HCT116 (cell line): ENCODE results near the gene PIMREG. TPM values are rescaled to one million over a fixed set of nuclear protein-coding genes. Genes with fewer than 3 reads are reported as not detected.

Experiments used
- ATAC-seq: fragments of 200-7000 bp; cut with Tn5 transposase; 2 replicates; pipeline ENCODE4 v1.9.1; 2020; ENCODE audit warnings: mild to moderate bottlenecking, moderate library complexity
- BruUV-seq: library from RNA; stranded (reverse); fragments of 400-500 nt; replicated peaks from 2 replicates; lab custom pipeline; 2021; lab: Mats Ljungman, UMichigan
- CTCF ChIA-PET: fragments of 300-600 bp; sonication (Branson Sonifier 250); formaldehyde crosslinking; loops from one replicate; lab custom pipeline; 2021; ENCODE audit warnings: antibody characterized with exemption; lab: Charles Lee
- POLR2A ChIA-PET: fragments of 300-600, 350-600 bp; sonication (Branson Sonifier 250); formaldehyde crosslinking; loops from one replicate; lab custom pipeline; 2021; ENCODE audit warnings: antibody characterized with exemption; lab: Charles Lee
- RAD21 ChIA-PET, 2 experiments: fragments of 300-600 bp; sonication (Branson Sonifier 250); formaldehyde crosslinking; loops; one replicate each; lab custom pipeline; 2023; ENCODE audit warnings: low total read pairs in 2 of 2; ENCODE audit not compliant: uncharacterized antibody in 2 of 2, unreplicated experiment in 2 of 2, low non-redundant PET in 1 of 2; lab: Charles Lee
- DNase-seq: peaks from one replicate; pipeline ENCODE4 v3.0.0-alpha.2; 2010; ENCODE audit warnings: low read depth, low spot score
- H2AFZ ChIP-seq: fragments of 200-600 bp; shearing (Covaris generic), sonication (generic); 2 replicates; pipeline ENCODE4 v1.6.1; 2017; ENCODE audit warnings: low read depth, mixed run types, mixed read lengths, antibody characterized with exemption, low read length; ENCODE audit not compliant: poor library complexity, severe bottlenecking
- H3K27ac ChIP-seq: 2 replicates; pipeline ENCODE4 v1.5.1; 2012; ENCODE audit warnings: low read depth, low read length
- H3K27me3 ChIP-seq: fragments of 200-600 bp; sonication (generic); 2 replicates; pipeline ENCODE4 v1.6.1; 2016; ENCODE audit warnings: mixed run types, low read length, mixed read lengths; ENCODE audit not compliant: insufficient read depth
- H3K36me3 ChIP-seq, 2 experiments: fragments of 200-500 bp in 1 of 2; fragments of 200-600 bp in 1 of 2; sonication (Bioruptor generic) in 1 of 2; sonication (generic) in 1 of 2; 2 replicates each; pipeline versions ENCODE4 v1.5.1 to v1.6.1; 2014 to 2016; ENCODE audit warnings: low read length in 2 of 2, inconsistent platforms in 1 of 2, mixed read lengths in 1 of 2, mixed run types in 1 of 2; ENCODE audit not compliant: insufficient read depth in 2 of 2, control insufficient read depth in 1 of 2
- H3K4me1 ChIP-seq, 2 experiments: fragments of 200-600 bp in 1 of 2; sonication (generic) in 1 of 2; 2 replicates each; pipeline versions ENCODE4 v1.5.1 to v1.6.1; 2012 to 2017; ENCODE audit warnings: low read length in 2 of 2, inconsistent platforms in 1 of 2, mild to moderate bottlenecking in 1 of 2, mixed read lengths in 1 of 2, mixed run types in 1 of 2, moderate library complexity in 1 of 2; ENCODE audit not compliant: insufficient read depth in 2 of 2, control insufficient read depth in 1 of 2
- H3K4me2 ChIP-seq: fragments of 200-600 bp; sonication (generic); 2 replicates; pipeline ENCODE4 v1.6.1; 2017; ENCODE audit warnings: mixed run types, low read length, mixed read lengths
- H3K4me3 ChIP-seq, 2 experiments: fragments of 200-600 bp in 1 of 2; sonication (generic) in 1 of 2; replicated peaks in 1 of 2; 2 replicates each; pipeline ENCODE4 v1.5.1; 2011 to 2016; ENCODE audit warnings: low read length in 2 of 2, control low read depth in 1 of 2, low read depth in 1 of 2, mild to moderate bottlenecking in 1 of 2, mixed read lengths in 1 of 2, mixed run types in 1 of 2
- H3K79me2 ChIP-seq: fragments of 200-600 bp; sonication (generic); 2 replicates; pipeline ENCODE4 v1.6.1; 2017; ENCODE audit warnings: mild to moderate bottlenecking, mixed run types, low read length, moderate library complexity, mixed read lengths; ENCODE audit not compliant: insufficient read depth
- H3K9ac ChIP-seq: fragments of 200-600 bp; sonication (generic); 2 replicates; pipeline ENCODE4 v1.6.1; 2016; ENCODE audit warnings: low read length, mixed read lengths
- H3K9me2 ChIP-seq: fragments of 200-600 bp; sonication (generic), shearing (Covaris generic); 2 replicates; pipeline ENCODE4 v1.6.1; 2017; ENCODE audit warnings: mixed run types, mild to moderate bottlenecking, moderate library complexity; ENCODE audit not compliant: insufficient read depth
- H3K9me3 ChIP-seq, 2 experiments: fragments of 200-500 bp in 1 of 2; fragments of 200-600 bp in 1 of 2; sonication (Bioruptor generic) in 1 of 2; sonication (generic) in 1 of 2; 2 replicates each; pipeline ENCODE4 v1.6.1; 2014 to 2017; ENCODE audit warnings: low read length in 2 of 2, mixed read lengths in 2 of 2, inconsistent platforms in 1 of 2, low read depth in 1 of 2, mild to moderate bottlenecking in 1 of 2, mixed run types in 1 of 2, moderate library complexity in 1 of 2; ENCODE audit not compliant: control insufficient read depth in 1 of 2, insufficient read depth in 1 of 2
- H4K20me1 ChIP-seq: fragments of 200-600 bp; sonication (generic), shearing (Covaris generic); 2 replicates; pipeline ENCODE4 v1.6.1; 2017; ENCODE audit warnings: mixed run types, mild to moderate bottlenecking, moderate library complexity; ENCODE audit not compliant: insufficient read depth
- EZH2 ChIP-seq: fragments of 200-600 bp; sonication (generic); IDR thresholded peaks from 2 replicates; pipeline ENCODE4 v1.6.1; 2017; ENCODE audit warnings: antibody characterized with exemption, mixed run types
- EZH2phosphoT487 ChIP-seq: fragments of 200-600 bp; IDR thresholded peaks from 2 replicates; pipeline ENCODE4 v1.6.1; 2018; ENCODE audit warnings: antibody characterized with exemption, borderline replicate concordance
- FOSL1 ChIP-seq: IDR thresholded peaks from 2 replicates; pipeline ENCODE4 v1.6.1; 2012; ENCODE audit warnings: low read depth
- JUND ChIP-seq: IDR thresholded peaks from 2 replicates; pipeline ENCODE4 v1.6.1; 2012
- POLR2A ChIP-seq: IDR thresholded peaks from 2 replicates; pipeline ENCODE4 v1.7.0; 2011; ENCODE audit warnings: borderline replicate concordance; ENCODE audit not compliant: insufficient read depth, insufficient read length; ENCODE audit errors: extremely low read depth
- POLR2AphosphoS5 ChIP-seq: IDR thresholded peaks from 2 replicates; pipeline ENCODE4 v1.6.1; 2011; ENCODE audit warnings: mild to moderate bottlenecking, low read depth, low read length, moderate library complexity
- RAD21 ChIP-seq: IDR thresholded peaks from 2 replicates; pipeline ENCODE4 v1.6.1; 2012; ENCODE audit warnings: low read depth, mild to moderate bottlenecking
- SIN3A ChIP-seq: IDR thresholded peaks from 2 replicates; pipeline ENCODE4 v1.6.1; 2012; ENCODE audit warnings: low read depth
- TCF7L2 ChIP-seq: IDR thresholded peaks from 2 replicates; pipeline ENCODE4 v1.7.0; 2011; ENCODE audit warnings: borderline replicate concordance, inconsistent platforms; ENCODE audit not compliant: insufficient read depth, insufficient read length; ENCODE audit errors: extremely low read depth
- ZNF274 ChIP-seq: fragments of 200-500 bp; sonication (Bioruptor generic); IDR thresholded peaks from 2 replicates; pipeline ENCODE4 v1.6.1; 2014; ENCODE audit warnings: mild to moderate bottlenecking, low read depth, low read length, inconsistent platforms
- intact Hi-C: fragments of 100-400 bp; cut with micrococcal nuclease; formaldehyde crosslinking; loops from 2 replicates; pipeline ENCODE4 v1.10.0; 2022
- total RNA-seq: library from RNA; stranded (reverse); gene quantifications from one replicate; pipeline ENCODE4 v1.2.1, GENCODE V29; 2021; ENCODE audit not compliant: unreplicated experiment
- TF ChIP-seq, protein P1 (sequence below): IDR thresholded peaks from 2 replicates; pipeline ENCODE4 v1.6.1; 2012
- TF ChIP-seq, protein P2 (sequence below), 3 experiments: fragments of 200-600 bp in 1 of 3; sonication (generic) in 1 of 3; IDR thresholded peaks in 2 of 3; conservative IDR thresholded peaks in 1 of 3; 2 replicates each; pipeline ENCODE4 v1.5.1; 2012 to 2017; ENCODE audit warnings: low read depth in 2 of 3, low read length in 2 of 3, antibody characterized with exemption in 1 of 3, borderline replicate concordance in 1 of 3, control low read depth in 1 of 3, mild to moderate bottlenecking in 1 of 3, mixed read lengths in 1 of 3, mixed run types in 1 of 3, moderate library complexity in 1 of 3; ENCODE audit not compliant: insufficient read depth in 1 of 3

The PIMREG gene
- total RNA-seq, 1 experiment from 2014 or later: 57.0 TPM

DNA sequence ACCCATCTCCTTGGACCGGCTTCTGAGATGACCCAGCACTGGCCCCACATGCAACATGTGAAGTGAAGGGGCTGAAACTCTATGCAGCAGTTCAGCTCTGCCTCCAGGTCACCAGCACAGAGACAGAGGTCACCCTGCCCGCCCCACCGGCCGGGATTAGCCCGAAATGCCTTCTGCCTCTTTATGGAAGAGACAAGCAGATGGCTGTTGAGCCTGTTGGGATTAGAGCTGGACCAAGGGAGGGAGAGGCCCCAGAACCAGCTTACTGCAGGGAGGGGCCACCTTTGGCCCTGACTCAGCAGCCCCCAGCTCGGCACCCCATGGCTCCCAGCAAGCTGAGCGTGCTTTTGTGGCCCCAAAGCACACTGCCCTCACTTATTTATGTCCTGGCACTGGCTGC, 15.0 kb upstream of the PIMREG start:
- H3K4me1 ChIP-seq: no peaks in the 10 kb centered on the region
- BruUV-seq: no TSS peak
- TF ChIP-seq SIN3A (no peak), ZNF274 (no peak), TCF7L2 (no peak), FOSL1 (no peak), POLR2AphosphoS5 (no peak), JUND (no peak)
- TF ChIP-seq, protein P1, sequence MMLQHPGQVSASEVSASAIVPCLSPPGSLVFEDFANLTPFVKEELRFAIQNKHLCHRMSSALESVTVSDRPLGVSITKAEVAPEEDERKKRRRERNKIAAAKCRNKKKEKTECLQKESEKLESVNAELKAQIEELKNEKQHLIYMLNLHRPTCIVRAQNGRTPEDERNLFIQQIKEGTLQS: no peak
- TF ChIP-seq, all 23 proteins: peak for 0
- Histone ChIP-seq H3K4me3 (no peak overlapping the region), H3K79me2 (no peaks in the 10 kb centered on the region), H3K9me2 (no peaks in the 10 kb centered on the region), H4K20me1 (no peaks in the 10 kb centered on the region), H3K4me2 (no peak overlapping the region), H3K27me3 (no peaks in the 10 kb centered on the region), H2AFZ (no peak overlapping the region), H3K9ac (no peak overlapping the region), H3K27ac (no peak overlapping the region), H3K36me3 (no peaks in the 10 kb centered on the region), H3K9me3 (peaks cover 3 to 5% of the 10 kb centered on the region in 2 experiments; a peak in 2 of 4 replicates)
- ChIA-PET POLR2A (no interaction called here), CTCF (no interaction called here), RAD21 (no interaction called here)
- intact Hi-C loops: no loop called here
- DNase-seq (no peak), ATAC-seq (no peak)

DNA sequence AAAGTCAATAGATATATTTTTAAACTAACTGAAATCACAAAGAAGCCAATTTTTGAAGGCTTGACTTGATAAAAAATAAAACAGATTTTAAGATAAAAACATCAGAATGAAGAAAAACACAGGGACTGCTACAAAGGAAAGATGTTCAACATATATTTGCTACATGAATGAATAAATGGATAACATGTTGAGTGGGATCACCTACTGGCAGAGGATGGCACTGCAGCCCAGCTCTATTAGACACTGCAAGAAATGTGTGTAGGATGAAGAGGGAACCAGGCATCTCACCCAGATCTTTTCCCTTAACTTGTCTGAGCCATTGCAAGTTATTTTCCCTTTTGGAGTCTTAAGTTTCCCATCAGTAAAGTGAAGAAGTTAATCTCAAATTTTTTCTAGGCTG, 13.5 kb upstream of the PIMREG start:
- POLR2A ChIA-PET: no interaction called here
- Histone ChIP-seq H3K4me1 (no peaks in the 10 kb centered on the region), H3K27me3 (no peaks in the 10 kb centered on the region), H3K9ac (no peak overlapping the region), H3K4me3 (no peak overlapping the region), H2AFZ (no peak overlapping the region), H3K9me2 (no peaks in the 10 kb centered on the region), H3K9me3 (peaks cover 3 to 5% of the 10 kb centered on the region in 2 experiments; a peak in 2 of 4 replicates), H3K79me2 (no peaks in the 10 kb centered on the region), H3K4me2 (no peak overlapping the region), H4K20me1 (no peaks in the 10 kb centered on the region), H3K36me3 (no peaks in the 10 kb centered on the region), H3K27ac (no peak overlapping the region)
- RAD21 ChIA-PET: no interaction called here
- CTCF ChIA-PET: no interaction called here
- ATAC-seq (no peak), DNase-seq (no peak)
- TF ChIP-seq, protein P2, sequence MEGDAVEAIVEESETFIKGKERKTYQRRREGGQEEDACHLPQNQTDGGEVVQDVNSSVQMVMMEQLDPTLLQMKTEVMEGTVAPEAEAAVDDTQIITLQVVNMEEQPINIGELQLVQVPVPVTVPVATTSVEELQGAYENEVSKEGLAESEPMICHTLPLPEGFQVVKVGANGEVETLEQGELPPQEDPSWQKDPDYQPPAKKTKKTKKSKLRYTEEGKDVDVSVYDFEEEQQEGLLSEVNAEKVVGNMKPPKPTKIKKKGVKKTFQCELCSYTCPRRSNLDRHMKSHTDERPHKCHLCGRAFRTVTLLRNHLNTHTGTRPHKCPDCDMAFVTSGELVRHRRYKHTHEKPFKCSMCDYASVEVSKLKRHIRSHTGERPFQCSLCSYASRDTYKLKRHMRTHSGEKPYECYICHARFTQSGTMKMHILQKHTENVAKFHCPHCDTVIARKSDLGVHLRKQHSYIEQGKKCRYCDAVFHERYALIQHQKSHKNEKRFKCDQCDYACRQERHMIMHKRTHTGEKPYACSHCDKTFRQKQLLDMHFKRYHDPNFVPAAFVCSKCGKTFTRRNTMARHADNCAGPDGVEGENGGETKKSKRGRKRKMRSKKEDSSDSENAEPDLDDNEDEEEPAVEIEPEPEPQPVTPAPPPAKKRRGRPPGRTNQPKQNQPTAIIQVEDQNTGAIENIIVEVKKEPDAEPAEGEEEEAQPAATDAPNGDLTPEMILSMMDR (IDR thresholded peaks at IDR 0.05 in 2 of 3, conservative IDR thresholded peaks at IDR 0.05 in 1 of 3; ENCODE audit: borderline replicate concordance in 1 of 3, insufficient read depth in 1 of 3, low read depth in 2 of 3, low read length in 2 of 3): peak in 2 of 3 experiments; percentile 52 to 68; a peak in 4 of 6 replicates
- TF ChIP-seq FOSL1: no peak
- TF ChIP-seq EZH2phosphoT487: no peak
- TF ChIP-seq EZH2: no peak
- no peak for TF ChIP-seq POLR2A
- no peak for TF ChIP-seq RAD21
- no peak for TF ChIP-seq TCF7L2
- TF ChIP-seq SIN3A: no peak
- intact Hi-C loops: no loop called here
- no TSS peak for BruUV-seq
